Body of pancreas (tissue), 4 donors: Measurements from ENCODE around the gene SLC35G1. TPM values are rescaled to one million over a fixed set of nuclear protein-coding genes. Genes with fewer than 3 reads are reported as not detected.

Source experiments
- ATAC-seq: fragments of 150-250 bp; one replicate; pipeline ENCODE4 v1.9.1; 2016
- DNase-seq, 4 donors: peaks; one replicate each; pipeline ENCODE4 v3.0.0-alpha.2; 2019
- H3K27ac ChIP-seq, 4 donors: fragments of 200-600 bp; sonication (generic); 1 replicate in 3 of 4; 2 replicates in 1 of 4; pipeline versions ENCODE4 v1.5.1 to v1.6.1; 2016 to 2019; ENCODE audit warnings: mild to moderate bottlenecking in 1 of 4, mixed read lengths in 1 of 4, moderate library complexity in 1 of 4
- H3K27me3 ChIP-seq, 2 donors: fragments of 200-600 bp; sonication (generic); one replicate each; pipeline ENCODE4 v1.6.0; 2016; ENCODE audit warnings: mild to moderate bottlenecking in 1 of 2
- H3K36me3 ChIP-seq, 2 donors: fragments of 200-600 bp; sonication (generic); replicated peaks in 1 of 2; 2 replicates each; pipeline ENCODE4 v1.5.1; 2016; ENCODE audit warnings: low read depth in 2 of 2; ENCODE audit not compliant: insufficient read depth in 1 of 2
- H3K4me1 ChIP-seq: fragments of 200-600 bp; sonication (generic); one replicate; pipeline ENCODE4 v1.6.0; 2016
- H3K4me3 ChIP-seq, 2 donors: fragments of 200-600 bp; sonication (generic); 1 replicate in 1 of 2; 2 replicates in 1 of 2; pipeline ENCODE4 v1.5.1; 2016 to 2019
- H3K9me3 ChIP-seq, 3 donors: fragments of 200-600 bp; sonication (generic); 1 replicate in 2 of 3; 2 replicates in 1 of 3; pipeline ENCODE4 v1.5.1; 2016
- CTCF ChIP-seq, 7 experiments: fragments of 450-650 bp in 4 of 7; fragments of 200-600 bp in 3 of 7; sonication (generic) in 3 of 7; IDR thresholded peaks; one replicate each; pipeline ENCODE4 v1.5.1; 2016 to 2019; ENCODE audit warnings: antibody characterized with exemption in 7 of 7
- POLR2A ChIP-seq, 3 donors: fragments of 450-650 bp; IDR thresholded peaks; one replicate each; pipeline ENCODE4 v1.6.1; 2016; ENCODE audit warnings: antibody characterized with exemption in 3 of 3, mild to moderate bottlenecking in 2 of 3
- WGBS, 2 donors: methylation state at CpG; one replicate each; pipeline ENCODE4 v1.1.5; 2017; 5-methylcytosine and 5-hydroxymethylcytosine counted together
- intact Hi-C: fragments of 100-400 bp; cut with DNase I; formaldehyde crosslinking; loops from one replicate; pipeline ENCODE4 v1.15.1; 2023
- total RNA-seq, 2 donors: library from RNA; depleted of rRNA; stranded (reverse); fragments of >200 nt; gene quantifications; one replicate each; pipeline ENCODE4 v1.1.0, GENCODE V29; 2016

SLC35G1 gene
- 10 to 100 TPM in 1 of 2 donors, 1 to 10 TPM in 1; 7.0 to 24.1 TPM for total RNA-seq

DNA sequence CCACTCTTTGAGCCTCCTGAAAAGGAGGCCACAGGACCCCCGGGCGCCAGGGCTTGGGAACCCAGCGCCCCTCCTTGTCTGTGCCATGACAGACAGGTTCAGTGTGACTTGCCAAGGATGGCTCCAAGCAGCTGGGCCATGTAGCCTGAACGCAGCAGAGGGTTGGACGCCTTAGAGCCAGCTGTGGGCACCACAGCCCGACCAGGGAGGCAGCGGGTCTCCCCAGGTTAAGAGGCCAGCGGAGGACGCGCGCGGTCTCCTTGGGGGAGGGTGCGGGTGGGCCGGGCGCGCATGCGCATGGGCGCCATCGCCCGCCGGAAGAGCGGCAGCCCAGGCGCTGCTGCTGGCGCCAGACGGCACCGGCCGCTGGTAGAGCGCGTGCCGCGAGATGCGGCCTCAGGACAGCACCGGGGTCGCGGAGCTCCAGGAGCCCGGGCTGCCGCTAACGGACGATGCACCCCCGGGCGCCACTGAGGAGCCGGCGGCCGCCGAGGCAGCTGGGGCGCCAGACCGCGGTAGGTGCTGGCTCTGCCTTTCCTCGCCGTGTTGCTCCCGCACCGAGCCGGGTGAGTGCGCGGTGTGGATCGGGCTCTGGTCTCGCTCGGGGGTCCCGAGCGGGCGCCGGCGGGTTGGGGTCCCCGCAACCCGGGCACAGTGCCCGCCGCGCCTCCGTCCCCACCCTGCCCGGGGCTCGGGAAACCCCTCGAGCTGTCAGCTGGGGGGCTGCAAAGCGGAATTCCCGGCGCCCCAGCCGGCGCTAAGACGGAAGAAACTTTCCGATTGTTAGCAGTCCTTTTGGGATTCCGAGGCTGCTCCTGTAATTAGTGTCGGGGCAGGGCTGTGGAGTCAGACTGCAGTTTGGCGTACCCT is at the start of gene SLC35G1:
SLC35G1 (plus strand) TSS at position 333 of the 870 bp plus-strand sequence; CDS start at position 389, 56 bp downstream.
- H3K4me3 ChIP-seq, result peak within 1 kb of the TSS; percentile 70 to 81
- no peaks in the 10 kb centered on the region for H3K36me3 ChIP-seq
- DNase-seq, result peak; percentile 70 to 79 (median 74)
- peak within 1 kb of the TSS in 3 of 4 donors; percentile 41 to 67 (median 60) for H3K27ac ChIP-seq
- no peaks in the 10 kb centered on the region for H3K9me3 ChIP-seq
- peaks cover 23% of the 10 kb centered on the region for H3K4me1 ChIP-seq
- H3K27me3 ChIP-seq, result no peaks in the 10 kb centered on the region
- intact Hi-C loops, result no loop called here
- WGBS, 2 donors, result 0% methylated on average over 5 to 51 of the region's 82 CpGs
- peak; percentile 93 for ATAC-seq
- TF ChIP-seq CTCF (IDR thresholded peaks at IDR 0.05) (no peak), POLR2A (IDR thresholded peaks at IDR 0.05) (peak; percentile 84 to 86 (median 86))

DNA sequence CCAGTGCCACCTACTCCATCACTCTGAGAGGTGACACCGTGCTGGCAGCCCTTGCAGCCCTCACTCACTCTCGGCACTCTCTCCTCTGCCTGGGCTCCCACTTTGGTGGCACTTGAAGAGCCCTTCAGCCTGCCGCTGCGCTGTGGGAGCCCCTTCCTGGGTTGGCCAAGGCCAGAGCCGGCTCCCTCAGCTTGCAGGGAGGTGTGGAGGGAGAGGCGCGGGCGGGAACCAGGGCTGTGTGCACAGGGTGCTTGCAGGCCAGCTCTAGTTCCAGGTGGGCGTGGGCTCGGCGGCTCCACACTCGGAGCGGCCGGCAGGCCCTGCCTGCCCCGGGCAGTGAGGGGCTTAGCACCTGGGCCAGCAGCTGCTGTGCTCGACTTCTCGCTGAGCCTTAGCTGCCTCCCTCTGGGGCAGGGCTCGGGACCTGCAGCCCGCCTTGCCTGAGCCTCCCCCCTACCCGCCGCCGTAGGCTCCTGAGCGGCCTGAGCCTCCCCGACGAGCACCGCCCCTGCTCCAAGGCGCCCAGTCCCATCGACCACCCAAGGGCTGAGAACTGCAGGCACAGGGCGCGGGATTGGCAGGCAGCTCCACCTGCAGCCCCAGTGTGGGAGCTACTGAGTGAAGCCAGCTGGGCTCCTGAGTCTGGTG is 48.7 kb upstream of the SLC35G1 start:
- H3K9me3 ChIP-seq, result no peaks in the 10 kb centered on the region
- no peaks in the 10 kb centered on the region for H3K27me3 ChIP-seq
- WGBS, 2 donors, result 86 to 95% methylated on average over 4 to 20 of the region's 30 CpGs
- H3K36me3 ChIP-seq, result no peaks in the 10 kb centered on the region
- no peak for TF ChIP-seq POLR2A (IDR thresholded peaks at IDR 0.05)
- intact Hi-C loops, result no loop called here
- no peak overlapping the region for H3K27ac ChIP-seq
- no peak for DNase-seq
- no peak overlapping the region for H3K4me3 ChIP-seq
- ATAC-seq, result no peak
- H3K4me1 ChIP-seq, result no peaks in the 10 kb centered on the region

DNA sequence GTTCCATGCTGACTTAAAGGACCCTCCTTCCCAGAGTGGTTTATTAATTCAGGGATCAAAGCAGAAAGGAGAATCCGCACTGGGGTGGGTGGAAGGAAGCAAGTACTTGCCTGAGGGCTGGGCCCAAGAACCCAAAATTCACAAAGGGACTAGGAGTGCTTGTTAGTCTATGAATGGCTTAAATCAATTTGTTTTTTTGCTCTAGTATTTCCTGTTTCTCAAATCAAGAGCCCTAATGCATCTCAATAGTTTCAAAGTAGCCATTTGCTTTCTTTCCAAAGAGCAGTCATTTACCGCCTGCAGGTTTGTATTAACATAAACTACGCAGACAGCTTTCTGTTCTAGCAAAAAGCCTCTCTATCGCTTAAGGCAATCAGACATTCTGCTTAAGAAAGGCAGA is 44.2 kb upstream of the SLC35G1 start:
- ATAC-seq (no peak), DNase-seq (no peak)
- 84 to 92% methylated on average over 4 of the region's 4 CpGs for whole genome bisulfite sequencing, 2 donors
- intact Hi-C loops, result no loop called here
- TF ChIP-seq CTCF (IDR thresholded peaks at IDR 0.05) (no peak), POLR2A (IDR thresholded peaks at IDR 0.05) (no peak)
- Histone ChIP-seq H3K36me3 (no peaks in the 10 kb centered on the region), H3K4me1 (peaks cover 6% of the 10 kb centered on the region), H3K27ac (no peak overlapping the region), H3K9me3 (no peaks in the 10 kb centered on the region), H3K4me3 (no peak overlapping the region), H3K27me3 (no peaks in the 10 kb centered on the region)

GRCh38 chr10:93850031-93851015 is 43.5 kb upstream of the SLC35G1 start:
- 65 to 72% methylated on average over 10 of the region's 10 CpGs for WGBS, 2 donors
- no peaks in the 10 kb centered on the region for H3K9me3 ChIP-seq

More at GRCh38 chr10:93850031-93851015, 43.5 kb upstream of the SLC35G1 start:
- DNase-seq (no peak), ATAC-seq (no peak)
- no peak overlapping the region for H3K4me3 ChIP-seq
- H3K27me3 ChIP-seq, result no peaks in the 10 kb centered on the region
- H3K27ac ChIP-seq, result no peak overlapping the region
- H3K4me1 ChIP-seq, result peaks cover 13% of the 10 kb centered on the region
- TF ChIP-seq CTCF (IDR thresholded peaks at IDR 0.05), result no peak
- no peak for TF ChIP-seq POLR2A (IDR thresholded peaks at IDR 0.05)
- no peaks in the 10 kb centered on the region for H3K36me3 ChIP-seq
- intact Hi-C loops, result loop anchor here (10.0 kb wide), 1 partner anchor 296 kb away; no protein-coding TSS in a partner anchor
